HG02970 (cell line): ENCODE results near the gene BMP2.

Experiments used
- ATAC-seq: cut with Tn5 transposase; IDR thresholded peaks from one replicate; pipeline ENCODE4 v1.9.1; 2021; ENCODE audit warnings: mild to moderate bottlenecking, moderate library complexity, moderate number of reproducible peaks; ENCODE audit not compliant: unreplicated experiment, low FRiP score

BMP2 gene

GRCh38 chr20:6767126-6767535 is 355 bp upstream of the BMP2 start:
- ATAC-seq = no peak

- no peak for ATAC-seq
Observed at GRCh38 chr20:6768228-6769140, 998 bp downstream of the BMP2 start.

- ATAC-seq = no peak
Observed at GRCh38 chr20:6769903-6770785, 2.7 kb downstream of the BMP2 start.

GRCh38 chr20:6770786-6771100 is 3.3 kb downstream of the BMP2 start:
- no peak for ATAC-seq

GRCh38 chr20:6780433-6781190 is 13.1 kb downstream of the BMP2 start:
- ATAC-seq = no peak

GRCh38 chr20:6783752-6784151 is 16.3 kb downstream of the BMP2 start:
- ATAC-seq = no peak

- ATAC-seq = no peak
Observed at GRCh38 chr20:6784210-6784631, 16.7 kb downstream of the BMP2 start.

- ATAC-seq = no peak
Observed at GRCh38 chr20:6784767-6785166, 17.3 kb downstream of the BMP2 start.

- no peak for ATAC-seq
Observed at GRCh38 chr20:6786548-6786947, 19.1 kb downstream of the BMP2 start.

- no peak for ATAC-seq
Observed at GRCh38 chr20:6792789-6793188, 25.3 kb downstream of the BMP2 start.

GRCh38 chr20:6802227-6802626 is 34.7 kb downstream of the BMP2 start:
- no peak for ATAC-seq

- ATAC-seq = no peak
Observed at GRCh38 chr20:6806275-6806674, 38.8 kb downstream of the BMP2 start.

- no peak for ATAC-seq
Observed at GRCh38 chr20:6811262-6812035, 44.0 kb downstream of the BMP2 start.

- no peak for ATAC-seq
Observed at GRCh38 chr20:6812530-6812929, 45.0 kb downstream of the BMP2 start.

- no peak for ATAC-seq
Observed at GRCh38 chr20:6814945-6815344, 47.5 kb downstream of the BMP2 start.

- ATAC-seq = no peak
Observed at GRCh38 chr20:6818033-6818808, 50.7 kb downstream of the BMP2 start.

GRCh38 chr20:6819599-6819998 is 52.1 kb downstream of the BMP2 start:
- ATAC-seq = no peak

GRCh38 chr20:6824401-6824800 is 56.9 kb downstream of the BMP2 start:
- ATAC-seq = no peak

GRCh38 chr20:6827472-6827871 is 60.0 kb downstream of the BMP2 start:
- no peak for ATAC-seq
